ENCODE results near the gene WDR88. TPM values are rescaled to one million over a fixed set of nuclear protein-coding genes. Genes with fewer than 3 reads are reported as not detected.
A peak's percentile ranks its signal among the peaks of the same experiment; 100 is the strongest.

The WDR88 gene, protein sequence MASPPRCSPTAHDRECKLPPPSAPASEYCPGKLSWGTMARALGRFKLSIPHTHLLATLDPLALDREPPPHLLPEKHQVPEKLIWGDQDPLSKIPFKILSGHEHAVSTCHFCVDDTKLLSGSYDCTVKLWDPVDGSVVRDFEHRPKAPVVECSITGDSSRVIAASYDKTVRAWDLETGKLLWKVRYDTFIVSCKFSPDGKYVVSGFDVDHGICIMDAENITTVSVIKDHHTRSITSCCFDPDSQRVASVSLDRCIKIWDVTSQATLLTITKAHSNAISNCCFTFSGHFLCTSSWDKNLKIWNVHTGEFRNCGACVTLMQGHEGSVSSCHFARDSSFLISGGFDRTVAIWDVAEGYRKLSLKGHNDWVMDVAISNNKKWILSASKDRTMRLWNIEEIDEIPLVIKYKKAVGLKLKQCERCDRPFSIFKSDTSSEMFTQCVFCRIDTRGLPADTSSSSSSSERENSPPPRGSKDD
- polyA plus RNA-seq = under 1 TPM in 2 of 3 donors, not detected in 1; 0.26 to 0.45 TPM

DNA sequence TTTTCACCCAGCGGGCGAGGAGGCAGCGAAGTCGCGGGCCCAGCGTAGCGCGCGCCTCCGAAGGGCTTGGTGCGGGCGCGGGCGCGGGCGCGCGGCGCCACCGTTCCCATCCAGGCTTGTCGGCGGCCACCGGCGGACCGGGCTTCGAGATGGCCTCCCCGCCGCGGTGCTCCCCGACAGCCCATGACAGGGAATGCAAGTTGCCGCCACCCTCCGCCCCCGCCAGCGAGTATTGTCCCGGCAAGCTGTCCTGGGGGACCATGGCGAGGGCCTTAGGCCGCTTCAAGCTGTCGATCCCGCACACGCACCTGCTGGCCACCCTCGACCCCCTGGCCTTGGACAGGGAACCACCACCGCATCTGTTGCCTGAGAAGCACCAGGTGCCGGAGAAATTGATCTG is at the start of gene WDR88:
Gene WDR88 (plus strand): TSS at position 94 of the 400 bp plus-strand sequence. CDS start 56 bp downstream, at position 150.
- peaks cover 0 to 1% (median 0%) of the 10 kb centered on the region in 3 donors for H3K27me3 Mint-ChIP-seq (ENCODE audit: low read depth in 3 of 3)
- H3K27ac Mint-ChIP-seq = no peak within 1 kb of the TSS
- H3K36me3 Mint-ChIP-seq = peaks cover 3 to 22% (median 17%) of the 10 kb centered on the region in 3 donors
- H3K4me3 Mint-ChIP-seq = no peak within 1 kb of the TSS
- peaks cover 0 to 4% of the 10 kb centered on the region in 2 donors for H3K4me1 Mint-ChIP-seq
- DNase-seq = no peak
- no peaks in the 10 kb centered on the region for H3K9me3 Mint-ChIP-seq

DNA sequence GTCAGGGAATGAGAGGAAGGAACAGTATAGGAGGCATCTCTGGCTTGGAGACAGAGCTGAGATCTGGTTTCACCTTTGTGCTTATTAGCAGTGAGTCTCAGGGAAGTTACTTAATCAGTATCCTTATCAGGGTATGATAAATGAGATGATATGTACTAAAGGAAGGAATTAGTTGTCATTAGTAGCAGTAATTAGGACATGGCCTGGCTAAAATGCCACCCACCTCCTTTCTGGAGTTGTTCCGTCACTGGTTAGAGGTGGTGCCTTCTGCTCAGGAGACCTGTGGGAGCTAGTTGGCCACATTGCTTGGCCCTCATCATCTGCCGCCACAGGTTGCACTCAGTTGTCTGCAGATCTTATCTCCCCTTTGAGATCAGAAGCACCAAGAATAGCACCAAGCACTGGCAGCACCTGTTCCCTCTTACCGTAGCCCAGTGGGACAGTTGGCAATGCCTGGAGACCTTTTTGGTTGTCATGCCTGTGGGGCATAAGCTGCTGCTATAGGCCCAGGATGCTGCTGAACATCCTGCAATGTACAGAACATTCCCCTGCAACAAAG is 46.3 kb upstream of the WDR88 start:
- Mint-ChIP-seq H3K27ac (no peak overlapping the region), H3K4me3 (no peak overlapping the region), H3K36me3 (peaks cover 12 to 15% (median 14%) of the 10 kb centered on the region in 3 donors), H3K9me3 (no peaks in the 10 kb centered on the region), H3K4me1 (peaks cover 25 to 33% of the 10 kb centered on the region in 2 donors), H3K27me3 (ENCODE audit: low read depth in 3 of 3) (peaks cover 2 to 12% (median 6%) of the 10 kb centered on the region in 3 donors)
- DNase-seq = no peak

DNA sequence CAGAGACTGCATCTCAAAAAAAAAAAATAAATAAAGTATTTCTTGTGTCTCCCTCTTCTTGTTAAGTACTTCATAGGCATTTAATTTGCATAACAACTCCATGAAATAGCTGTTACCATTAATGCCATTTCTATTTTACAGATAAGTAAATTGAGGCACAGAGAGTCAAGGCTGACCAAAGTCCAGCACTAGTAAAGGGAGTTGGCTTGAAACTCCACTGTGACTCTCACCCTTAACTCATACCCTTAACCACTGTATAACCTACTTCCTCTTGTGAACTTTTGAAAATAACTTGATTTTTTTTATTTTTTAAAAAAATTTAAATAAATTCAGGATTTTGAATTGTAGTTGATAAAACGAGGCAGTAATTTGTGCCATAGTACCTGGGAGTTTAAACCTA is 45.0 kb upstream of the WDR88 start:
- H3K27ac Mint-ChIP-seq = no peak overlapping the region
- peaks cover 12 to 20% of the 10 kb centered on the region in 2 donors for H3K4me1 Mint-ChIP-seq
- no peak for DNase-seq
- peaks cover 0 to 1% (median 0%) of the 10 kb centered on the region in 3 donors for H3K27me3 Mint-ChIP-seq (ENCODE audit: low read depth in 3 of 3)
- no peak overlapping the region for H3K4me3 Mint-ChIP-seq
- H3K9me3 Mint-ChIP-seq = no peaks in the 10 kb centered on the region
- H3K36me3 Mint-ChIP-seq = peaks cover 16 to 23% (median 18%) of the 10 kb centered on the region in 3 donors

DNA sequence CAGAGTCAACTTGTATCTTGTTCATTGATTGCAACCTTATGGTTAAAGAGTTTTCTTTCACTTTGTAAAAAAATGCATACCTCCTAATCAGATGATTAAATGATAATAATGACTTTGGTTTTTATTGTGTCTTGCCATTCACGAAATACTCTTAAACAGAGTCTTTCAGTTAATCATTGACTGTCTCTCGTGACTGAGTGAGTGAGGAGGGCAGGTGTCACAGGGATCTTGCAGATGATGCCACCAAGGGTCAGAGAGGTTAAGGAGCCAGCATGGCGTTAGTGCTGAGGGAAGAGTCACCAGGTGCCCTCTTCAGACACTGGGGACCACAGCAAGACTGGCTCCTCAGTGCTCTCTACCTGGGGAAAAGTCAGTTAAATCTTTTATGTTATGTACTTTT is 42.9 kb upstream of the WDR88 start:
- H3K4me1 Mint-ChIP-seq = peaks cover 4 to 12% of the 10 kb centered on the region in 2 donors
- DNase-seq = no peak
- H3K36me3 Mint-ChIP-seq = peaks cover 25 to 32% (median 25%) of the 10 kb centered on the region in 3 donors

DNA sequence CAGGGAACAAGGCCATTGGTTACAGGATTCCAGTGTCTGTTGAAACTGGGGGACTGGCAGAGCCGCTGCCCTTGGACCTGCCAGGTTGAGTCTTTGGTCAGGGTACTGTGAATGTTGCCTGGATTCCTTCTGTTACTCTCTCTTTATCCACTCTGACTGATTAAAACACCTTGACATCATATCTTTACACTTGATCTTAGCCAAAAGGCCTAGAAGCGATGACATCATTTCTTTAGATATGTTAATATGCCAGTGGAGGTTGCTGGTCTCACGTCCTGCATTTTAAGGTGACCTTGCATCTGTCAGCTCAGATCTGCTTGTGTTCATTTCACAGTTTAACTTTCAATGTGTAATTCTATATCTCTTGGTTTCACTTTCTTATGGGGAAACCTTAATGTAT is 41.7 kb upstream of the WDR88 start:
- peaks cover 26 to 40% (median 28%) of the 10 kb centered on the region in 3 donors for H3K36me3 Mint-ChIP-seq
- no peak overlapping the region for H3K4me3 Mint-ChIP-seq
- H3K27me3 Mint-ChIP-seq (ENCODE audit: low read depth in 3 of 3) = peaks cover 0 to 3% (median 0%) of the 10 kb centered on the region in 3 donors
- no peak overlapping the region for H3K27ac Mint-ChIP-seq
- no peaks in the 10 kb centered on the region for H3K9me3 Mint-ChIP-seq
- no peak for DNase-seq
- H3K4me1 Mint-ChIP-seq = peaks cover 0 to 6% of the 10 kb centered on the region in 2 donors

More for the DNA sequence above, 42.9 kb upstream of the WDR88 start:
- Mint-ChIP-seq H3K27me3 (ENCODE audit: low read depth in 3 of 3) (peaks cover 0 to 3% (median 0%) of the 10 kb centered on the region in 3 donors), H3K4me3 (no peak overlapping the region), H3K27ac (no peak overlapping the region), H3K9me3 (no peaks in the 10 kb centered on the region)

DNA sequence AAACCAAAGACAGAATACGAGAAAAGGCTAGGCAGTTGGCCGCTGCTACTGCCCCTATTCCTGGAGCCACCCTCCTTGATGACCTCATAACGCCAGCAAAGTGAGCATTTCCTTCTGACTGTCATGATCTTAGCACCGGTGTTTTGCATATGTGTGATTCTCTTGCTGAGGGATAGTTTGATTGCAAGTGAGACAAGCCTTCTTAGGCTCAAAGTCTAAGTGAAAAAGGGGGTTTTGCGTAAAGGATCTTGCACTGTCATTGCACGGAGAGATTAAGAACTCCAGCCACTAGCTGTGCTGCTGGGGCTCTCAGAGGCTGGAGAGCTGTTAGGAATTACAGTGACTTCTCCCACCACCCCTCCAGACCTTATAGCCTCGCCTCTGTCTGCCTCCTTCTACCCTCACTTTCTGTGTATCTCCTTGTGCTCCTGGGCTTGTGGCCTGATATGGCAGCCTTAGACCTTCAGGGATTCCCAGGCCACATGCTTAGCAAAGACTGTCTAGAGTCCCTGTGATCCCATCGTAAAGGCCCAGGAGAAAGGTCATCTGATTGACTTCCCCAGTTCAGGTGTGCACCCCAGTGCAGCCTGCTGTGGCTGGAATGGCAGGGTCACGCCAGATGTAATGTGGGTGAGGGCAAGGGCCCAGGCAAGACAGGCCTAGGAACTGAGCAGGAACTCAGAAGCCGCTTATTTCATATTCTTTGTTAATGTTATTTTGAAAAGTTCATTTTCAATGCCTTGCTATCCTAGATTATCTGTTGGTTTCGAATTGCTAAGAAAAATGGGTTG is 38.3 kb upstream of the WDR88 start:
- Mint-ChIP-seq H3K4me1 (peaks cover 0 to 6% of the 10 kb centered on the region in 2 donors), H3K9me3 (no peaks in the 10 kb centered on the region), H3K36me3 (peaks cover 43 to 65% (median 44%) of the 10 kb centered on the region in 3 donors), H3K4me3 (no peak overlapping the region), H3K27me3 (ENCODE audit: low read depth in 3 of 3) (peaks cover 0 to 4% (median 0%) of the 10 kb centered on the region in 3 donors), H3K27ac (no peak overlapping the region)
- DNase-seq = no peak

DNA sequence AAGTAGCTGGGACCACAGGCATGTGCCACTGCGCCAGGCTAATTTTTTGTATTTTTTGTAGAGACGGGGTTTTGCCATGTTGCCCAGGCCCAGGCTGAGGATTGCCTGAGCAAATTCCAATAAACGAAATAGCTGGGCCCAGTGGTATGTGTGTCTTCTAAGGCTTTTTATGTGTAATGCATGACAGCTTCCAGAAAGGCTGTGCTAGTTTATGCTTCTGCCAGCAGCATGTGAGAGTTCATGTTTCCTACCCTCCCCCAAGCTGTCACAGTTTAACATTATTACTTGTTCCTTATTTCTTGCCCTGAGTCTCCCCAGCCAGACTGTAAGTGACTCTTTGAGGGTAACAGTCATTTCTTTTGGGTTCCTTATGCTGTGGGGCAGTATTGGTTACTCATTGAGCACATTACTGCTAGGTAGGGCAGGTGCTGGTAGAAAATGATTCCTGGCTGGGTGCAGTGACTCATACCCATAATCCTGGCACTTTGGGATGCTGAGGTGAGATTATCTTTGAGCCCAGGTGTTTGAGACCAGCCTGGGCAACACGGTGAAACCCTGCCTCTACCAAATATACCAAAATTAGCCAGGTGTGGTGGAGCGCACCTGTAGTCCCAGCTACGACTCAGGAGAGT is 37.4 kb upstream of the WDR88 start:
- Mint-ChIP-seq H3K4me3 (no peak overlapping the region), H3K36me3 (peaks cover 36 to 63% (median 37%) of the 10 kb centered on the region in 3 donors), H3K9me3 (no peaks in the 10 kb centered on the region), H3K27me3 (ENCODE audit: low read depth in 3 of 3) (peaks cover 0 to 4% (median 0%) of the 10 kb centered on the region in 3 donors), H3K27ac (no peak overlapping the region), H3K4me1 (no peaks in the 10 kb centered on the region)
- no peak for DNase-seq

DNA sequence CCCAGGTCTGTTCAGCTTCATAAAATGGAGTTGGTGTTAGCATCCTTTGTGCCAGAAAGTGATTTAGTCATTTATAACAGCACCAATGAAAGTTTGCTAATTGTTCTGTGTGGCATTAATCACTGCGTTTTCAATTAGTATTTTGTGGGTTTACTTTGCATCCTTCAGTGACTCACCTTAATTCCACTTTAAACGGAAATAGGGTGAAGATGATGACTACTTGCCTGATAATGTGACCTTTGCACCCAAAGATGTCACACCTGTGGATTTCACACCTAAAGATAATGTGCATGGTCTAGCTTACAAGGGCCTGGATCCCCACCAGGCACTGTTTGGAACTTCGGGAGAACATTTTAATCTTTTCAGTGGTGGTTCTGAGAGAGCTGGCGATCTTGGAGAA is 35.9 kb upstream of the WDR88 start:
- Mint-ChIP-seq H3K9me3 (no peaks in the 10 kb centered on the region), H3K36me3 (peaks cover 30 to 57% (median 30%) of the 10 kb centered on the region in 3 donors), H3K27ac (no peak overlapping the region), H3K4me3 (no peak overlapping the region), H3K27me3 (ENCODE audit: low read depth in 3 of 3) (peaks cover 0 to 4% (median 0%) of the 10 kb centered on the region in 3 donors), H3K4me1 (no peaks in the 10 kb centered on the region)
- DNase-seq = no peak

DNA sequence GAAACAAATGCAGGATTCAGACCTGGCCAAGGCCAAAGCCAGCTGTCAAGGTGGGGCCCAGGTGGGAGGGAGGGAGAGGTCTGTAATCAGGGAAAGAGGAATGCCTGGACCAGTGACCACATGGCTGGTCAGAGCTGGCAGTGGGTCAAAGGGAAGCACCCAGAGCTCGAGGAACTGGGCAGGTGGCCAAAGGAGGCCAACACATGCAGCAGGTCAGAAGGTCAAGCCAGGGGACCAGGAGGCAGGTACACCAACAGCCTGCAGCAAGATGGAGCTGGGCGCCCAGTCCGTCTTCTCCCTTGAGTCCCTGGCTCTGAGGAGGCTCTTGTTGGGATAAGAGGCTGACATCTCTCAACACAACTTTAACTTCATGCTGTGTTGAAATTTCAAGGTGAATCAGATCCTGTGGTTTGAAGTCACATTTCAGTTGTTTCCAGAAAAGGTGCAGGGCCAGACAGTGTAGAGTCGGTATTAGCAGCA is 33.8 kb upstream of the WDR88 start:
- no peak overlapping the region for H3K27ac Mint-ChIP-seq
- peaks cover 35 to 65% (median 41%) of the 10 kb centered on the region in 3 donors for H3K36me3 Mint-ChIP-seq
- no peak overlapping the region for H3K4me3 Mint-ChIP-seq
- DNase-seq = no peak
- H3K9me3 Mint-ChIP-seq = no peaks in the 10 kb centered on the region
- no peaks in the 10 kb centered on the region for H3K4me1 Mint-ChIP-seq
- H3K27me3 Mint-ChIP-seq (ENCODE audit: low read depth in 3 of 3) = peaks cover 0 to 4% (median 0%) of the 10 kb centered on the region in 3 donors

DNA sequence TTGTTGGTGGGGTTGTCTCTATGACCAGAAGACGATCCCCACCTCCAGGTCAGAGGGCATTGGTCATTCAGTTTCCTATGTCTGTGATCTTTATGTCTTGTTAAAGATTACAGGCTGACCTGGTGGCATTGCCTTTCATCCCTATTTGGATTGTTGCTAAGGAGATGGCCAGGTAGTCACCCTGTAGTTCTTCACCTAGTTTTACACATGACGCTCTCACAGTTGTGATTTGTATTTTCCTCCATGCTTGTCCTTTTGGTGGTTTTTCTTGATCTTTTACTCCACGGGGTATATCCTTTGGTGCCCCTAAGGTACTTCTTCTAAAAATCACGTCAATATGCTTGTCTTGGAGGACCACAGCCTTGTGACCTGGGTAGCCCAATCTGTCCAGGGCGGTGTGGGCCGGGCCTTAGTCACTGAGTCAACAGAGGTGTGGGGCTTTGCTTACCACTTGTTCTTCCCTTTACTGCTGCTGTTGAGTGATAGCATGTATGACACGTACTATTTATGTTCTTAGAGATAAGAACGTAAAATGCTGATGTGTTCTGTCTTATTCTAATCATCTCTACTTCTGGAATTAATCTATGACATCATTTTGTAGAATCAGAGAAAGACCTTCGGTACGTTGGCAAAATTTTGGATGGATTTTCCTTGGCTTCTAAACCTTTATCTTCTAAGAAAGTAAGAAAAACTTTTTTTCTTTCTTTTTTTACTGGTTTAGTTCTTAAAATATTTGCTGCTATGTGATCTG is 30.8 kb upstream of the WDR88 start:
- Mint-ChIP-seq H3K9me3 (no peaks in the 10 kb centered on the region), H3K27me3 (ENCODE audit: low read depth in 3 of 3) (peaks cover 0 to 1% (median 0%) of the 10 kb centered on the region in 3 donors), H3K27ac (no peak overlapping the region), H3K36me3 (peaks cover 23 to 58% (median 28%) of the 10 kb centered on the region in 3 donors), H3K4me3 (no peak overlapping the region), H3K4me1 (no peaks in the 10 kb centered on the region)
- DNase-seq = no peak

DNA sequence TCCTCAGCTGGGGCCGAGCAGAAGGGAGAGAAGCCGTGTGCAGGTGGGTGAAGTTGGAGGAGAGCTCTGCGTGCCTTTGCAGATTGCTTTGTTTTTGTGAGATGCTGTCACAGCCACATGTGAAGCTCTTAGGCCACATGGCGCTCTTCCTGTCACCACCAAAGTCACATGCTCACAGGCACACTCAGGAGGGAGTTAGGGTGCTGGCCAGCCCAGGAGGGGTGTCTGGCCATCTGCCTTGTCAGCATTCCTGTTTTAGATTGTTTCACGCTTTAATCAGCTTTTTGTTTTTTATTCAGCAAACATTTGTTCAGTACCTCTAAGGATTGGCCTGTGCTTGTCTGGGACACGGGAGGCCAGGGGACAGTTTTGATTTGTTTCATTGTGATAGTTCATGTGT is 29.0 kb upstream of the WDR88 start:
- peaks cover 0 to 1% (median 0%) of the 10 kb centered on the region in 3 donors for H3K27me3 Mint-ChIP-seq (ENCODE audit: low read depth in 3 of 3)
- no peak for DNase-seq
- no peaks in the 10 kb centered on the region for H3K9me3 Mint-ChIP-seq
- H3K27ac Mint-ChIP-seq = no peak overlapping the region
- H3K4me3 Mint-ChIP-seq = no peak overlapping the region
- H3K4me1 Mint-ChIP-seq = no peaks in the 10 kb centered on the region
- H3K36me3 Mint-ChIP-seq = peaks cover 13 to 52% (median 24%) of the 10 kb centered on the region in 3 donors

DNA sequence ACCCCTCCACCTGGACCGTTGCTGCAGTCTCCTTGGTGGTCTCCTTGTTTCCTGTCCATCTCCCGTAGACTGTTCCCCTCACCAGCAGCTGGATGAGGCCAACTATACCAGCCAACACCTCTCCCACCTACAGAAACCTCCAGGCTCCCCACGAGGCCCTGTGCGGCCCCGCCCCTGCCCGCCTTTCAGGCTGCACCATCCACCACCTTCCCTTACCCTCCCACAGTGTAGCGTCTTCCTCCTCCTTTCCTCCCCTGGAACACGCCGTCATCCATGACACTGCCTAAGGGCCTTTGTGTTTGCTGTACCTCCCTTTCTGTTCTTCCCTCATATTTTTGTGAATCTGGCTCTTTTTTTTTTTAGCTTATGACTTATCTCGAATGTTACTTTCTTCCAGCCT is 23.8 kb upstream of the WDR88 start:
- peak overlapping the region in 1 of 6 donors; percentile 14 for H3K27ac Mint-ChIP-seq
- DNase-seq = no peak
- H3K9me3 Mint-ChIP-seq = no peaks in the 10 kb centered on the region
- peaks cover 23 to 58% (median 23%) of the 10 kb centered on the region in 3 donors for H3K36me3 Mint-ChIP-seq
- no peaks in the 10 kb centered on the region for H3K4me1 Mint-ChIP-seq
- no peaks in the 10 kb centered on the region for H3K27me3 Mint-ChIP-seq (ENCODE audit: low read depth in 3 of 3)
- H3K4me3 Mint-ChIP-seq = no peak overlapping the region

Data from immature natural killer cell (primary cell).